ENCODE results near the gene NRXN3. TPM values are rescaled to one million over a fixed set of nuclear protein-coding genes. Genes with fewer than 3 reads are reported as not detected.
A peak's percentile ranks its signal among the peaks of the same experiment; 100 is the strongest.

NRXN3 gene
- polyA plus RNA-seq, 1 of the 3 experiments (the other 2 are of a cell fraction) = 1.6 TPM

DNA sequence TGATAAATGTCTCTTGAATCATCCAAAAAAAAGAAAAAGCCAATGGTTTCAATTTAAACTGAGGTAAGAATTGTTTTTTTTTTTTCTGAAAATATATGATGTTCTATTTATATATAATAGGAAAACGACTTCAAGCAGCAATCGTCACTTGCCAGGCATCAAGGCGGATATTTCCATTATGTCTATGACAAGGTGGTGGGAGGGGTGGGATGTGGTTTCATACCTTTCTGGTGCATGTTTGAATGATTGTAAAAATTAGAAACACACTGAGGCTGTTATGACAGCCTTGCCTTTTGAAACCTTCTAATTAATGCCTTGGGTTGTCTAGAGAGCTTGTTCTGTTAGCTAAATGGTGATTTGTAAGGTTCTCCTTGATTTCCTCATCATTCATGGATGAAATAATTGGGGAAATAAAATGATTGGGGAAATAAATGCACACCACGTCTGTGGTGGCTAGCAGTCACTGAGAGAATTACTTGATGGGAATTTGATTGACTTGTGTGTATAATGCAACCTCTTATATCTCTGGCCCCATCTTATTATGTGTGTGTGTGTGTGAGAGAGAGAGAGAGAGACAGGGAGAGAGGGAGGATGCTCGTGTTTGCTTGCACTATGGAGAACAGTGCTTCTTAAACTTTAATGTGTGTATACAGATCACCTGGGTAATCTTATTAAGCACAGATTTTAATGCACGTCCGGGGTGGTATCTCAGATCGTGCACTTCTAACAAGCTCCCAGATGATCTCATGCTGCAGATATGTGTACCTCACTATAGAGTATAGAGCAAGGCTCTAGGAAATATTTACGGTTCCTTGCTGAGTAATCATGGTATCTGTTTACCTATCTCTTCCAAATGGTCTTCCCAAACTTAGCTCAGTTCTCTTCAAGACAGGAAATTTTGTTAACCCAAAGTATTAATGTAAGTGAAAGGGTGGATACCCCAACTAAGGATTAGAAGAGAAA lies 1538.5 kb downstream of the NRXN3 start:
- Histone ChIP-seq H2AFZ (ENCODE audit: low read depth) (0 out of 2 replicates have a peak overlapping the region, but pooled peaks have one; percentile 1), H3K4me2 (peak overlapping the region; percentile 21), H3K9ac (no peak overlapping the region), H3K27ac (ENCODE audit: low read depth in 2 of 2, low read length in 1 of 2) (no peak overlapping the region), H3K9me2 (no peaks in the 10 kb centered on the region; the same call in 1 of the 2 replicates), H3K4me3 (ENCODE audit: low read depth in 2 of 2, low read length in 1 of 2) (no peak overlapping the region; a peak in 1 of 4 replicates), H3K4me1 (ENCODE audit: control insufficient read depth in 1 of 2, insufficient read depth in 2 of 2, low read depth in 1 of 2, low read length in 1 of 2) (no peaks in the 10 kb centered on the region), H3F3A (replicated peaks; ENCODE audit: insufficient read depth) (peaks cover 3% of the 10 kb centered on the region), H4K20me1 (ENCODE audit: insufficient read depth) (no peaks in the 10 kb centered on the region), H3K79me2 (ENCODE audit: insufficient read depth) (no peaks in the 10 kb centered on the region), H3K9me3 (no peaks in the 10 kb centered on the region), H3K36me3 (replicated peaks in 1 of 2; ENCODE audit: control insufficient read depth in 1 of 2, insufficient read depth in 2 of 2, low read length in 1 of 2) (no peaks in the 10 kb centered on the region), H3K27me3 (ENCODE audit: insufficient read depth) (no peaks in the 10 kb centered on the region)
- TF ChIP-seq RXRA (IDR thresholded peaks at IDR 0.05; ENCODE audit: borderline replicate concordance, low read depth) (no peak), NFIC (IDR thresholded peaks at IDR 0.05; ENCODE audit: borderline replicate concordance) (no peak), MEF2A (IDR thresholded peaks at IDR 0.05; ENCODE audit: borderline replicate concordance, low read depth) (no peak)
- 15% methylated on average over 9 of the region's 9 CpGs for WGBS (ENCODE audit: low lambda C conversion rate)
- ChIA-PET POLR2A (no interaction called here), CTCF (no interaction called here)
- DNase-seq = no peak

DNA sequence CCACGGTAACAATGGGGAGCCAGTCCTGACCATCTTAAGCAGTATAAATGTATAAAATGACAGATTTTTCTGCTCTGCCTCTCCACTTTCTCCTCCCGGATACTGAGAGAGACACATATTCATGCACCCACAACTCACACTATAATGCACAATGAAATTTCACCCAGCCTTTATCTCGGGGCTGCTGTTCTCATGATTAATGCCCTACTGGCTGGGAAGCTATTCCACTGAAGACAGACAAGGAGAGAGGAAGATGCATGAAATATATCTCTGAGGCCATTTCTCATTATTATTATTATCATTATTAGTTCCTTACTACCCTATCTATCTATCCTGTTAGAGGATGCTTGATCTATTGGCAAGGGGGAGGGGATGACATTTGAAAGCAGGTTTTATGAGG lies 1539.4 kb downstream of the NRXN3 start:
- peaks cover 3% of the 10 kb centered on the region for H3F3A ChIP-seq (replicated peaks; ENCODE audit: insufficient read depth)
- H3K9me2 ChIP-seq = no peaks in the 10 kb centered on the region; the same call in 1 of the 2 replicates
- H3K27ac ChIP-seq (ENCODE audit: low read depth in 2 of 2, low read length in 1 of 2) = no peak overlapping the region
- no peak for TF ChIP-seq SIN3A (IDR thresholded peaks at IDR 0.05; ENCODE audit: borderline replicate concordance, low read depth, low read length)
- no peak for TF ChIP-seq POLR2AphosphoS5 (IDR thresholded peaks at IDR 0.05; ENCODE audit: low read depth, low read length)
- no peak for TF ChIP-seq JUND (IDR thresholded peaks at IDR 0.05)
- no peak for TF ChIP-seq ELF1 (IDR thresholded peaks at IDR 0.05)
- TF ChIP-seq NRF1 (IDR thresholded peaks at IDR 0.05; ENCODE audit: low read depth, low read length) = no peak
- TF ChIP-seq YY1 (IDR thresholded peaks at IDR 0.05; ENCODE audit: low read depth) = no peak
- TF ChIP-seq TAF1 (IDR thresholded peaks at IDR 0.05; ENCODE audit: borderline replicate concordance, low read depth, low read length) = no peak
- TF ChIP-seq FOXJ3 (CRISPR knock-in tag; IDR thresholded peaks at IDR 0.05) = no peak
- no peak for TF ChIP-seq GABPA (IDR thresholded peaks at IDR 0.05; ENCODE audit: low read depth)
- H3K27me3 ChIP-seq (ENCODE audit: insufficient read depth) = no peaks in the 10 kb centered on the region
- WGBS (ENCODE audit: low lambda C conversion rate) = 17% methylated on average over 3 of the region's 3 CpGs
- 0 out of 2 replicates have a peak overlapping the region, but pooled peaks have one; percentile 1 for H2AFZ ChIP-seq (ENCODE audit: low read depth)
- no peak overlapping the region for H3K9ac ChIP-seq
- H4K20me1 ChIP-seq (ENCODE audit: insufficient read depth) = no peaks in the 10 kb centered on the region
- no peaks in the 10 kb centered on the region for H3K4me1 ChIP-seq (ENCODE audit: control insufficient read depth in 1 of 2, insufficient read depth in 2 of 2, low read depth in 1 of 2, low read length in 1 of 2)
- H3K4me2 ChIP-seq = peak overlapping the region; percentile 21
- ChIA-PET CTCF (no interaction called here), POLR2A (no interaction called here)
- H3K36me3 ChIP-seq (replicated peaks in 1 of 2; ENCODE audit: control insufficient read depth in 1 of 2, insufficient read depth in 2 of 2, low read length in 1 of 2) = no peaks in the 10 kb centered on the region
- DNase-seq = no peak
- H3K79me2 ChIP-seq (ENCODE audit: insufficient read depth) = no peaks in the 10 kb centered on the region
- H3K4me3 ChIP-seq (ENCODE audit: low read depth in 2 of 2, low read length in 1 of 2) = no peak overlapping the region; a peak in 1 of 4 replicates
- H3K9me3 ChIP-seq = no peaks in the 10 kb centered on the region

All from SK-N-SH (cell line).